HG03354 (cell line): ENCODE data around the gene WHAMM.
A peak's percentile ranks its signal among the peaks of the same experiment; 100 is the strongest.

Experiments used
- ATAC-seq: cut with Tn5 transposase; IDR thresholded peaks from one replicate; pipeline ENCODE4 v1.9.1; 2021; ENCODE audit warnings: mild to moderate bottlenecking; ENCODE audit not compliant: unreplicated experiment, poor library complexity, severe bottlenecking

The WHAMM gene

GRCh38 chr15:82832601-82833361, 23.4 kb downstream of the WHAMM start:
- ATAC-seq, result peak; percentile 94

GRCh38 chr15:82833362-82833682, 23.9 kb downstream of the WHAMM start:
- ATAC-seq, result no peak

- ATAC-seq, result no peak
Observed at GRCh38 chr15:82835391-82835917, 26.0 kb downstream of the WHAMM start.

- no peak for ATAC-seq
Observed at GRCh38 chr15:82838096-82838735, 28.8 kb downstream of the WHAMM start.

GRCh38 chr15:82839136-82839535, 29.7 kb downstream of the WHAMM start:
- no peak for ATAC-seq

GRCh38 chr15:82840166-82840565, 30.7 kb downstream of the WHAMM start:
- ATAC-seq, result no peak

GRCh38 chr15:82843566-82843965, 34.1 kb downstream of the WHAMM start:
- no peak for ATAC-seq

GRCh38 chr15:82845686-82846085, 36.3 kb downstream of the WHAMM start:
- ATAC-seq, result no peak

- no peak for ATAC-seq
Observed at GRCh38 chr15:82846621-82847020, 37.2 kb downstream of the WHAMM start.

GRCh38 chr15:82847703-82848102, 38.3 kb downstream of the WHAMM start:
- ATAC-seq, result no peak

- ATAC-seq, result no peak
Observed at GRCh38 chr15:82848241-82848993, 39.0 kb downstream of the WHAMM start.

- peak; percentile 70 for ATAC-seq
Observed at GRCh38 chr15:82849556-82850512, 40.4 kb downstream of the WHAMM start.

- ATAC-seq, result no peak
Observed at GRCh38 chr15:82850731-82851130, 41.3 kb downstream of the WHAMM start.

- no peak for ATAC-seq
Observed at GRCh38 chr15:82851306-82851850, 42.0 kb downstream of the WHAMM start.

- ATAC-seq, result no peak
Observed at GRCh38 chr15:82851981-82852511, 42.6 kb downstream of the WHAMM start.

- no peak for ATAC-seq
Observed at GRCh38 chr15:82852941-82853561, 43.6 kb downstream of the WHAMM start.

- ATAC-seq, result no peak
Observed at GRCh38 chr15:82854554-82854953, 45.1 kb downstream of the WHAMM start.

- no peak for ATAC-seq
Observed at GRCh38 chr15:82855286-82856100, 46.1 kb downstream of the WHAMM start.
